PC-9 (cell line): ENCODE data around the gene GARNL3. TPM values are rescaled to one million over a fixed set of nuclear protein-coding genes. Genes with fewer than 3 reads are reported as not detected.

Source experiments
- BruUV-seq: library from RNA; stranded (reverse); fragments of 400-500 nt; replicated peaks from 2 replicates; lab custom pipeline; 2021; lab: Mats Ljungman, UMichigan
- CTCF ChIA-PET: fragments of 300-600 bp; sonication (Branson Sonifier 250); formaldehyde crosslinking; loops from one replicate; lab custom pipeline; 2022; ENCODE audit warnings: antibody characterized with exemption; lab: Charles Lee
- POLR2A ChIA-PET: fragments of 300-600 bp; sonication (Branson Sonifier 250); formaldehyde crosslinking; loops from one replicate; lab custom pipeline; 2022; ENCODE audit warnings: antibody characterized with exemption; ENCODE audit not compliant: unreplicated experiment; lab: Charles Lee
- DNase-seq, 2 experiments: peaks; one replicate each; pipeline versions ENCODE4 v3.0.0 to v3.0.0-alpha.2; 2015 to 2022; ENCODE audit warnings: mixed read lengths in 1 of 2
- H2AFZ ChIP-seq: fragments of 200-600 bp; sonication (generic); 2 replicates; pipeline ENCODE4 v1.8.1; 2017; ENCODE audit warnings: antibody characterized with exemption
- H3F3A ChIP-seq: fragments of 200-600 bp; sonication (generic); 2 replicates; pipeline ENCODE4 v1.8.1; 2017; ENCODE audit warnings: antibody characterized with exemption, mild to moderate bottlenecking, low read depth; ENCODE audit not compliant: insufficient read depth
- H3K27ac ChIP-seq: fragments of 200-600 bp; sonication (generic); 2 replicates; pipeline ENCODE4 v1.6.1; 2016; ENCODE audit warnings: mixed run types
- H3K27me3 ChIP-seq: fragments of 200-600 bp; sonication (generic); 2 replicates; pipeline ENCODE4 v1.6.1; 2016; ENCODE audit warnings: low read depth, mixed run types; ENCODE audit not compliant: insufficient read depth
- H3K36me3 ChIP-seq: fragments of 200-600 bp; sonication (generic); 2 replicates; pipeline ENCODE4 v1.6.1; 2016; ENCODE audit warnings: low read depth, mixed run types
- H3K4me1 ChIP-seq: fragments of 200-600 bp; sonication (generic); replicated peaks from 2 replicates; pipeline ENCODE4 v1.6.1; 2016; ENCODE audit warnings: mixed run types; ENCODE audit not compliant: insufficient read depth
- H3K4me2 ChIP-seq: fragments of 200-600 bp; sonication (generic); 2 replicates; pipeline ENCODE4 v1.6.1; 2017; ENCODE audit warnings: mixed run types
- H3K4me3 ChIP-seq: fragments of 200-600 bp; sonication (generic); 2 replicates; pipeline ENCODE4 v1.6.1; 2016; ENCODE audit warnings: mixed run types
- H3K79me2 ChIP-seq: fragments of 200-600 bp; sonication (generic); 2 replicates; pipeline ENCODE4 v1.6.1; 2017; ENCODE audit warnings: low read depth, mixed run types
- H3K9me2 ChIP-seq: fragments of 200-600 bp; sonication (generic); 2 replicates; pipeline ENCODE4 v1.8.1; 2017; ENCODE audit warnings: mild to moderate bottlenecking; ENCODE audit not compliant: insufficient read depth
- H3K9me3 ChIP-seq: fragments of 200-600 bp; sonication (generic); 2 replicates; pipeline ENCODE4 v1.8.1; 2016; ENCODE audit warnings: low read depth; ENCODE audit not compliant: insufficient read depth
- H4K20me1 ChIP-seq: fragments of 200-600 bp; sonication (generic); 2 replicates; pipeline ENCODE4 v1.8.1; 2017; ENCODE audit not compliant: insufficient read depth
- EZH2 ChIP-seq: fragments of 200-600 bp; sonication (generic); IDR thresholded peaks from 2 replicates; pipeline ENCODE4 v1.8.0; 2017; ENCODE audit warnings: antibody characterized with exemption, low read depth
- intact Hi-C: fragments of 100-400 bp; cut with micrococcal nuclease; formaldehyde crosslinking; loops from one replicate; pipeline ENCODE4 v1.10.0; 2022; ENCODE audit not compliant: unreplicated experiment
- total RNA-seq: library from RNA; stranded (reverse); gene quantifications from 2 replicates; pipeline ENCODE4 v1.2.3, GENCODE V29; 2021
- TF ChIP-seq, protein P1 (sequence below): fragments of 200-600 bp; sonication (generic); conservative IDR thresholded peaks from 2 replicates; pipeline ENCODE4 v1.6.1; 2017; ENCODE audit warnings: mixed run types, antibody characterized with exemption, mild to moderate bottlenecking, moderate library complexity

The GARNL3 gene
- total RNA-seq, 1 experiment from 2014 or later = 10.8 TPM

DNA sequence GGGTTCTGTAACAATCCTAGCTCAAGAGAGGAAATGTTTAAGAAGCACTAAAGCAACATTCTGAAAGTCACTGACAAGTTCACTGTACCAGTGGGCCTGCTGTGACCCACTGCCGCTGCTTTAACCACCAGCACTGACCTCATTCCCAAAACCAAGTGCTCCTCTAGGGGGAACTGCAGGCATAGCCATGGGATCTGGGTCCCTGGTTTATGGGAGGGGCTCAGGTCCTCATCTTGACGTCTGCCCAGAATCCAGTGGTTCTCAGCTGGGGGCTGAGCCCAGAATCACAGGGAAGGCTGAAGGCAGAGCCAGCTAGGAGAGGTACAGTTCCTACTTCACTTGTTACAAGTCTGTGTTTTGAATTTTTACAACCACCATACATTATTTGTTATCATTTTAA is 96.3 kb downstream of the GARNL3 start:
- BruUV-seq = no TSS peak
- intact Hi-C loops = no loop called here
- H3K36me3 ChIP-seq = no peaks in the 10 kb centered on the region
- no peaks in the 10 kb centered on the region for H4K20me1 ChIP-seq
- H3K79me2 ChIP-seq = no peaks in the 10 kb centered on the region
- ChIA-PET POLR2A (no interaction called here), CTCF (no interaction called here)
- H3F3A ChIP-seq = no peaks in the 10 kb centered on the region
- H3K9me2 ChIP-seq = no peaks in the 10 kb centered on the region
- H3K9me3 ChIP-seq = no peaks in the 10 kb centered on the region
- peak in 1 of 2 experiments; percentile 11 for DNase-seq
- TF ChIP-seq, protein P1, sequence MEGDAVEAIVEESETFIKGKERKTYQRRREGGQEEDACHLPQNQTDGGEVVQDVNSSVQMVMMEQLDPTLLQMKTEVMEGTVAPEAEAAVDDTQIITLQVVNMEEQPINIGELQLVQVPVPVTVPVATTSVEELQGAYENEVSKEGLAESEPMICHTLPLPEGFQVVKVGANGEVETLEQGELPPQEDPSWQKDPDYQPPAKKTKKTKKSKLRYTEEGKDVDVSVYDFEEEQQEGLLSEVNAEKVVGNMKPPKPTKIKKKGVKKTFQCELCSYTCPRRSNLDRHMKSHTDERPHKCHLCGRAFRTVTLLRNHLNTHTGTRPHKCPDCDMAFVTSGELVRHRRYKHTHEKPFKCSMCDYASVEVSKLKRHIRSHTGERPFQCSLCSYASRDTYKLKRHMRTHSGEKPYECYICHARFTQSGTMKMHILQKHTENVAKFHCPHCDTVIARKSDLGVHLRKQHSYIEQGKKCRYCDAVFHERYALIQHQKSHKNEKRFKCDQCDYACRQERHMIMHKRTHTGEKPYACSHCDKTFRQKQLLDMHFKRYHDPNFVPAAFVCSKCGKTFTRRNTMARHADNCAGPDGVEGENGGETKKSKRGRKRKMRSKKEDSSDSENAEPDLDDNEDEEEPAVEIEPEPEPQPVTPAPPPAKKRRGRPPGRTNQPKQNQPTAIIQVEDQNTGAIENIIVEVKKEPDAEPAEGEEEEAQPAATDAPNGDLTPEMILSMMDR = 0 out of 2 replicates have a peak, but pooled peaks have one; percentile 38
- no peak for TF ChIP-seq EZH2
- H2AFZ ChIP-seq = no peak overlapping the region
- H3K27me3 ChIP-seq = no peaks in the 10 kb centered on the region
- H3K4me2 ChIP-seq = no peak overlapping the region
- no peaks in the 10 kb centered on the region for H3K4me1 ChIP-seq
- H3K27ac ChIP-seq = no peak overlapping the region
- H3K4me3 ChIP-seq = no peak overlapping the region

DNA sequence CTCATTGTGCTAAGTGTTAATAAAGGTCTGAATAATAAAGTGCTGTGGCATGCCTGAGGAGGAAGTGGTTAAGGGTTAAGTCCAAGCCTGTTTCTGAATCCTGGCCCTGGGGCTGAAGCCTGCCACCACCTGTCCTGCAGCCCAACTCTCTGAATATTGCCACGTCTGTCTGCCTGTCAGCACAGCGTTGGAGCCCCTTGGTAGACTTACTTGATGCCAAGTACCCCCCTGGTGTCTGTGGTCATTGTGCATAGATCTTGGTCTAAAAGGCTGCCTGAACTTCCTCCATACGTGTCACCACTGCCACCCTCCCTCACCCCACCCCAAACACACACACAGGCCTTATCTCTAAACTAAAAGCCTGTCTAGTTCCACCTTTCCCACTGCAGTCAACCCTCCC is 97.0 kb downstream of the GARNL3 start:
- Histone ChIP-seq H3K36me3 (no peaks in the 10 kb centered on the region), H3F3A (no peaks in the 10 kb centered on the region), H3K9me3 (no peaks in the 10 kb centered on the region), H3K27me3 (no peaks in the 10 kb centered on the region), H3K4me1 (no peaks in the 10 kb centered on the region), H3K79me2 (no peaks in the 10 kb centered on the region), H3K4me2 (no peak overlapping the region), H3K27ac (no peak overlapping the region), H2AFZ (no peak overlapping the region), H3K9me2 (no peaks in the 10 kb centered on the region), H4K20me1 (no peaks in the 10 kb centered on the region), H3K4me3 (no peak overlapping the region)
- TF ChIP-seq EZH2 = no peak
- TF ChIP-seq, protein P1 = no peak
- POLR2A ChIA-PET = no interaction called here
- no TSS peak for BruUV-seq
- DNase-seq = peak in 1 of 2 experiments; percentile 7
- CTCF ChIA-PET = no interaction called here
- intact Hi-C loops = no loop called here

DNA sequence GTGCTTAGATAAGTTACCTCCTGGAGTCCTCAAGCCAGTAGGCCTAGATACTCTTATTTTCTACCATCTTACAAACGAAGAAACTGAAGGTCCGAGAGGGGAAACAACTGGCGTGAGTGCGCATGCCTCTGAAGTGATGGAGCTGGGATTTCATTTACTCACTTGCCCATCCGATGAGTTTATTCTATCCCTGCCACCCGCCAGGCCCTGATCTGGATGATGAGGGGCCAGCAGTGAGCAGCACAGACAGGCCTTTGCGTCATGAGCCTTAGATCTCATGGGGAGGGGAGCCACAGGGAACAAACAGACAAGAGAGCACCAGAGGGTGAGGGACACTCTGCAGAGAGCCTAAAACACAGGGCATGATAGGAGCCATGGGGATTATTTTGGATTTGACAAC is 98.3 kb downstream of the GARNL3 start:
- H3F3A ChIP-seq = no peaks in the 10 kb centered on the region
- DNase-seq = no peak
- intact Hi-C loops = no loop called here
- no peak overlapping the region for H3K4me3 ChIP-seq
- ChIA-PET POLR2A (no interaction called here), CTCF (no interaction called here)
- H4K20me1 ChIP-seq = no peaks in the 10 kb centered on the region
- H3K4me1 ChIP-seq = no peaks in the 10 kb centered on the region
- no peaks in the 10 kb centered on the region for H3K9me3 ChIP-seq
- no peaks in the 10 kb centered on the region for H3K36me3 ChIP-seq
- H3K79me2 ChIP-seq = no peaks in the 10 kb centered on the region
- H3K27ac ChIP-seq = no peak overlapping the region
- no peak overlapping the region for H3K4me2 ChIP-seq
- no peak overlapping the region for H2AFZ ChIP-seq
- no TSS peak for BruUV-seq
- H3K9me2 ChIP-seq = no peaks in the 10 kb centered on the region
- TF ChIP-seq, protein P1 = no peak
- no peak for TF ChIP-seq EZH2
- no peaks in the 10 kb centered on the region for H3K27me3 ChIP-seq
